IMR-90 (cell line): ENCODE results near the gene ATXN1. TPM values are rescaled to one million over a fixed set of nuclear protein-coding genes. Genes with fewer than 3 reads are reported as not detected.

ENCODE experiments used
- ATAC-seq: fragments of 200-7000 bp; cut with Tn5 transposase; 2 replicates; pipeline ENCODE4 v1.9.1; 2020; ENCODE audit warnings: low read depth, mild to moderate bottlenecking, moderate library complexity
- BruUV-seq: library from RNA; stranded (reverse); fragments of 400-500 nt; replicated peaks from 2 replicates; lab custom pipeline; 2021; lab: Mats Ljungman, UMichigan
- CTCF ChIA-PET: fragments of 300-600 bp; formaldehyde crosslinking; extraction: SDS; loops from one replicate; lab custom pipeline; 2021; ENCODE audit warnings: antibody characterized with exemption; lab: Yijun Ruan, JAX
- POLR2A ChIA-PET: fragments of 300-600 bp; sonication (Branson Sonifier 250); formaldehyde crosslinking; loops from one replicate; lab custom pipeline; 2022; ENCODE audit warnings: antibody characterized with exemption; ENCODE audit not compliant: unreplicated experiment; lab: Charles Lee
- DNase-seq: peaks from one replicate; pipeline ENCODE4 v3.0.0; 2013
- H2AFZ ChIP-seq: replicated peaks from 2 replicates; pipeline ENCODE3; 2013; ENCODE audit warnings: low read length, mild to moderate bottlenecking; ENCODE audit not compliant: poor library complexity
- H2AK5ac ChIP-seq: 2 replicates; pipeline ENCODE4 v1.6.1; 2013; ENCODE audit warnings: low read depth, low read length, inconsistent platforms
- H2AK9ac ChIP-seq: replicated peaks from 2 replicates; pipeline ENCODE3; 2013; ENCODE audit warnings: mild to moderate bottlenecking, low read depth, low read length, moderate library complexity; ENCODE audit not compliant: poor library complexity
- H2BK120ac ChIP-seq: 2 replicates; pipeline ENCODE4 v1.6.1; 2013; ENCODE audit warnings: low read depth, low read length, inconsistent platforms
- H2BK15ac ChIP-seq: 3 replicates; pipeline ENCODE4 v1.6.1; 2013; ENCODE audit warnings: low read depth, low read length, inconsistent platforms
- H2BK20ac ChIP-seq: 2 replicates; pipeline ENCODE4 v1.6.1; 2013; ENCODE audit warnings: low read depth, mild to moderate bottlenecking, inconsistent platforms, low read length, moderate library complexity
- H2BK5ac ChIP-seq: 2 replicates; pipeline ENCODE4 v1.6.1; 2013; ENCODE audit warnings: mild to moderate bottlenecking, low read depth, low read length, inconsistent platforms; ENCODE audit not compliant: poor library complexity, severe bottlenecking
- H3K14ac ChIP-seq: replicated peaks from 2 replicates; pipeline ENCODE4 v1.6.1; 2013; ENCODE audit warnings: low read depth, low read length, inconsistent platforms
- H3K18ac ChIP-seq: 2 replicates; pipeline ENCODE4 v1.6.1; 2013; ENCODE audit warnings: low read depth, low read length, control low read depth
- H3K23ac ChIP-seq: 2 replicates; pipeline ENCODE4 v1.6.1; 2013; ENCODE audit warnings: low read depth, low read length, inconsistent platforms
- H3K27ac ChIP-seq: 2 replicates; pipeline ENCODE4 v1.5.1; 2013; ENCODE audit warnings: mild to moderate bottlenecking, control low read depth, low read length; ENCODE audit not compliant: insufficient read depth
- H3K27me3 ChIP-seq: 2 replicates; pipeline ENCODE4 v1.6.1; 2013; ENCODE audit warnings: low read length; ENCODE audit not compliant: control insufficient read depth, insufficient read depth
- H3K36me3 ChIP-seq: 2 replicates; pipeline ENCODE4 v1.6.1; 2013; ENCODE audit warnings: low read length, mixed read lengths; ENCODE audit not compliant: control insufficient read depth, insufficient read depth
- H3K4ac ChIP-seq: 2 replicates; pipeline ENCODE4 v1.6.1; 2013; ENCODE audit warnings: low read depth, low read length, inconsistent platforms
- H3K4me1 ChIP-seq: 2 replicates; pipeline ENCODE4 v1.6.1; 2013; ENCODE audit warnings: low read length, mixed read lengths; ENCODE audit not compliant: control insufficient read depth, insufficient read depth
- H3K4me2 ChIP-seq: 2 replicates; pipeline ENCODE4 v1.6.1; 2013; ENCODE audit warnings: low read depth, mild to moderate bottlenecking, control low read depth, low read length, moderate library complexity
- H3K4me3 ChIP-seq: 2 replicates; pipeline ENCODE4 v1.5.1; 2013; ENCODE audit warnings: low read depth, mild to moderate bottlenecking, control low read depth, low read length, moderate library complexity; ENCODE audit not compliant: insufficient read depth
- H3K56ac ChIP-seq: 2 replicates; pipeline ENCODE4 v1.6.1; 2013; ENCODE audit warnings: low read length, inconsistent platforms; ENCODE audit not compliant: insufficient read depth; ENCODE audit errors: extremely low read depth
- H3K79me1 ChIP-seq, 2 experiments: 2 replicates each; pipeline ENCODE4 v1.6.1; 2013; ENCODE audit warnings: low read length in 2 of 2, inconsistent platforms in 1 of 2, low read depth in 1 of 2
- H3K9ac ChIP-seq: 2 replicates; pipeline ENCODE4 v1.6.1; 2013; ENCODE audit warnings: low read depth, low read length, control low read depth
- H3K9me1 ChIP-seq: 2 replicates; pipeline ENCODE4 v1.6.1; 2013; ENCODE audit warnings: low read length, inconsistent platforms; ENCODE audit not compliant: insufficient read depth
- H3K9me3 ChIP-seq: 2 replicates; pipeline ENCODE4 v1.6.1; 2013; ENCODE audit warnings: low read length; ENCODE audit not compliant: control insufficient read depth, insufficient read depth
- H4K20me1 ChIP-seq: 2 replicates; pipeline ENCODE4 v1.6.1; 2013; ENCODE audit warnings: low read length, inconsistent platforms; ENCODE audit not compliant: insufficient read depth
- H4K5ac ChIP-seq: 2 replicates; pipeline ENCODE4 v1.6.1; 2013; ENCODE audit warnings: mild to moderate bottlenecking, low read depth, low read length, control low read depth
- H4K8ac ChIP-seq, 2 experiments: 2 replicates each; pipeline ENCODE4 v1.6.1; 2013; ENCODE audit warnings: low read depth in 2 of 2, low read length in 2 of 2, control low read depth in 1 of 2, inconsistent platforms in 1 of 2
- H4K91ac ChIP-seq: 2 replicates; pipeline ENCODE4 v1.6.1; 2013; ENCODE audit warnings: low read depth, low read length, inconsistent platforms; ENCODE audit not compliant: insufficient read depth
- BHLHE40 ChIP-seq: fragments of 150-350 bp; IDR thresholded peaks from 2 replicates; pipeline ENCODE4 v1.6.1; 2016; ENCODE audit warnings: mild to moderate bottlenecking, low read depth, low read length
- CEBPB ChIP-seq: IDR thresholded peaks from 2 replicates; pipeline ENCODE4 v1.6.1; 2012; ENCODE audit warnings: low read depth, low read length, improper control_type of control experiment
- CHD1 ChIP-seq: IDR thresholded peaks from 2 replicates; pipeline ENCODE4 v1.6.1; 2012; ENCODE audit warnings: low read depth, low read length, improper control_type of control experiment
- CTCF ChIP-seq: conservative IDR thresholded peaks from 2 replicates; pipeline ENCODE4 v1.5.1; 2012; ENCODE audit warnings: mild to moderate bottlenecking, low read depth, low read length, improper control_type of control experiment
- FOS ChIP-seq: fragments of 150-350 bp; IDR thresholded peaks from 2 replicates; pipeline ENCODE4 v1.6.1; 2016; ENCODE audit warnings: low read depth, low read length
- MAFK ChIP-seq: IDR thresholded peaks from 2 replicates; pipeline ENCODE4 v1.6.1; 2012; ENCODE audit warnings: low read depth, low read length, improper control_type of control experiment
- MAZ ChIP-seq: IDR thresholded peaks from 2 replicates; pipeline ENCODE4 v1.6.1; 2012; ENCODE audit warnings: low read depth, mild to moderate bottlenecking, low read length, improper control_type of control experiment, moderate library complexity, borderline replicate concordance
- MXI1 ChIP-seq: IDR thresholded peaks from 2 replicates; pipeline ENCODE4 v1.6.1; 2012; ENCODE audit warnings: low read depth, mild to moderate bottlenecking, low read length, moderate library complexity, borderline replicate concordance
- NFE2L2 ChIP-seq: fragments of 150-350 bp; IDR thresholded peaks from 2 replicates; pipeline ENCODE4 v1.6.1; 2016; ENCODE audit warnings: low read depth, mild to moderate bottlenecking, low read length
- POLR2A ChIP-seq: IDR thresholded peaks from 2 replicates; pipeline ENCODE4 v1.6.1; 2012; ENCODE audit warnings: mild to moderate bottlenecking, low read depth, low read length
- RAD21 ChIP-seq: IDR thresholded peaks from 2 replicates; pipeline ENCODE4 v1.6.1; 2012; ENCODE audit warnings: low read length, improper control_type of control experiment
- RCOR1 ChIP-seq: IDR thresholded peaks from 2 replicates; pipeline ENCODE4 v1.6.1; 2012; ENCODE audit warnings: mild to moderate bottlenecking, low read length, improper control_type of control experiment; ENCODE audit not compliant: insufficient replicate concordance
- RFX5 ChIP-seq: IDR thresholded peaks from 2 replicates; pipeline ENCODE4 v1.8.0; 2012; ENCODE audit warnings: low read depth, mild to moderate bottlenecking, low read length, moderate library complexity
- SMC3 ChIP-seq: fragments of 150-350 bp; IDR thresholded peaks from 2 replicates; pipeline ENCODE4 v1.6.1; 2016; ENCODE audit warnings: low read depth, mild to moderate bottlenecking, antibody characterized with exemption, low read length, moderate library complexity
- WGBS, 2 experiments: methylation state at CpG; one replicate each; pipeline versions ENCODE4 v1.1.5 to v1.1.7; 2013; ENCODE audit warnings: missing lambda C conversion rate in 2 of 2; ENCODE audit not compliant: insufficient read length in 1 of 2; ENCODE audit errors: extremely low coverage in 2 of 2; 5-methylcytosine and 5-hydroxymethylcytosine counted together
- dilution Hi-C: fragments of 300-500 bp; cut with HindIII; formaldehyde crosslinking; loops from one replicate; pipeline ENCODE4 v1.14.3; 2018; ENCODE audit warnings: low sequenced_read_pairs; ENCODE audit not compliant: unreplicated experiment
- in situ Hi-C: fragments of 300-500 bp; cut with MboI; formaldehyde crosslinking; loops from 3 replicates; pipeline ENCODE4 v1.14.3; 2019; ENCODE audit warnings: low sequenced_read_pairs, inconsistent platforms, mixed read lengths
- intact Hi-C: fragments of 100-400 bp; cut with micrococcal nuclease; formaldehyde crosslinking; loops from 2 replicates; pipeline ENCODE4 v1.10.0; 2022
- polyA plus RNA-seq, 3 experiments: library from polyadenylated mRNA; depleted of rRNA; stranded (reverse); fragments of >200 nt; gene quantifications; 2 replicates each; pipeline ENCODE4 v1.2.3, GENCODE V29; 2012; ENCODE audit warnings: low replicate concordance in 1 of 3
- total RNA-seq: library from RNA; depleted of rRNA; stranded (reverse); fragments of >200 nt; gene quantifications from 2 replicates; pipeline ENCODE4 v1.2.3, GENCODE V29; 2012
- TF ChIP-seq, protein P1 (sequence below): fragments of 150-350 bp; IDR thresholded peaks from 2 replicates; pipeline ENCODE4 v1.6.1; 2016; ENCODE audit warnings: low read depth, mild to moderate bottlenecking, low read length, moderate library complexity, borderline replicate concordance
- TF ChIP-seq, protein P2 (sequence below): fragments of 150-350 bp; IDR thresholded peaks from 2 replicates; pipeline ENCODE4 v1.6.1; 2017; ENCODE audit warnings: mild to moderate bottlenecking, antibody characterized with exemption, low read length, low read depth

The ATXN1 gene
- total and polyA plus RNA-seq, 2 of the 4 experiments (the other 2 are of a cell fraction) = 7.3 to 11.1 TPM

DNA sequence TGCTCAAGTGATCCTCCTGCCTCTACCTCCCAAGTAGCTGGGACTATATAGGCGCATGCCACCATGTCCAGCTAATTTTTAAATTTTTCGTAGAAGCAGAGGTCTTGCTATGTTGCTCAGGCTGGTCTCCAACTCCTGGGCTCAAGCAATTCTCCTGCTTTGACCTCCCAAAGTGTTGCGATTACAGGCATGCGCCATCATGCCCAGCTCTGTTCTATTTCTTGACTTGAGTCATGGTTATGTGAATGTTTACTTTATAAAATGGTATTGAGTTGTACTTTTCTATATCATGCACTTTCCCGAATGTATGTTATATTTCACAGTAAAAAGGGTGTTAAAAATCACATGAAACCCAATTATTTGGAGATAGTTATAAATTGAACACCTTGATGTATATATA is 17.3 kb upstream of the ATXN1 start:
- Histone ChIP-seq H4K91ac (no peak overlapping the region), H2AFZ (no peak overlapping the region), H3K4me2 (no peak overlapping the region), H2BK5ac (no peak overlapping the region), H3K27ac (no peak overlapping the region), H3K9me3 (no peaks in the 10 kb centered on the region), H3K36me3 (no peaks in the 10 kb centered on the region), H3K14ac (no peak overlapping the region), H4K5ac (no peak overlapping the region), H2AK9ac (no peak overlapping the region), H2BK20ac (no peak overlapping the region), H3K79me1 (no peaks in the 10 kb centered on the region), H4K20me1 (no peaks in the 10 kb centered on the region), H3K9ac (no peak overlapping the region), H3K4ac (no peak overlapping the region), H3K27me3 (no peaks in the 10 kb centered on the region), H2BK15ac (no peak overlapping the region), H3K4me3 (no peak overlapping the region), H2AK5ac (no peak overlapping the region), H3K9me1 (0 out of 2 replicates have a peak, but pooled peaks cover 4% of the 10 kb centered on the region), H3K23ac (no peak overlapping the region), H4K8ac (no peak overlapping the region), H2BK120ac (no peak overlapping the region), H3K18ac (no peak overlapping the region), H3K4me1 (peaks cover 3% of the 10 kb centered on the region; the same call in 1 of the 2 replicates), H3K56ac (no peak overlapping the region)
- no peak for DNase-seq
- no peak for ATAC-seq
- POLR2A ChIA-PET = no interaction called here
- intact Hi-C loops = no loop called here
- WGBS, 2 experiments = no CpG with 5 or more reads among the region's 5 CpGs
- in situ Hi-C loops = no loop called here
- dilution Hi-C loops = no loop called here
- TF ChIP-seq RFX5 = no peak
- no peak for TF ChIP-seq RAD21
- no peak for TF ChIP-seq CTCF
- no peak for TF ChIP-seq SMC3
- no peak for TF ChIP-seq POLR2A
- TF ChIP-seq BHLHE40 = no peak
- TF ChIP-seq, protein P1, sequence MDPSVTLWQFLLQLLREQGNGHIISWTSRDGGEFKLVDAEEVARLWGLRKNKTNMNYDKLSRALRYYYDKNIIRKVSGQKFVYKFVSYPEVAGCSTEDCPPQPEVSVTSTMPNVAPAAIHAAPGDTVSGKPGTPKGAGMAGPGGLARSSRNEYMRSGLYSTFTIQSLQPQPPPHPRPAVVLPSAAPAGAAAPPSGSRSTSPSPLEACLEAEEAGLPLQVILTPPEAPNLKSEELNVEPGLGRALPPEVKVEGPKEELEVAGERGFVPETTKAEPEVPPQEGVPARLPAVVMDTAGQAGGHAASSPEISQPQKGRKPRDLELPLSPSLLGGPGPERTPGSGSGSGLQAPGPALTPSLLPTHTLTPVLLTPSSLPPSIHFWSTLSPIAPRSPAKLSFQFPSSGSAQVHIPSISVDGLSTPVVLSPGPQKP = no peak
- TF ChIP-seq MAFK = no peak
- no peak for TF ChIP-seq CHD1
- no peak for TF ChIP-seq FOS
- TF ChIP-seq MXI1 = no peak
- TF ChIP-seq MAZ = no peak
- no peak for TF ChIP-seq NFE2L2
- no peak for TF ChIP-seq RCOR1
- no peak for TF ChIP-seq CEBPB
- TF ChIP-seq, protein P2, sequence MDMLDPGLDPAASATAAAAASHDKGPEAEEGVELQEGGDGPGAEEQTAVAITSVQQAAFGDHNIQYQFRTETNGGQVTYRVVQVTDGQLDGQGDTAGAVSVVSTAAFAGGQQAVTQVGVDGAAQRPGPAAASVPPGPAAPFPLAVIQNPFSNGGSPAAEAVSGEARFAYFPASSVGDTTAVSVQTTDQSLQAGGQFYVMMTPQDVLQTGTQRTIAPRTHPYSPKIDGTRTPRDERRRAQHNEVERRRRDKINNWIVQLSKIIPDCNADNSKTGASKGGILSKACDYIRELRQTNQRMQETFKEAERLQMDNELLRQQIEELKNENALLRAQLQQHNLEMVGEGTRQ = no peak
- CTCF ChIA-PET = no interaction called here
- BruUV-seq = no TSS peak
